Myocyte (in vitro differentiated cells): ENCODE data around the gene DCTN3. TPM values are rescaled to one million over a fixed set of nuclear protein-coding genes. Genes with fewer than 3 reads are reported as not detected.

Experiments used
- DNase-seq: peaks from one replicate; pipeline ENCODE4 v3.0.0-alpha.2; 2012; ENCODE audit warnings: low read depth
- total RNA-seq: library from RNA; depleted of rRNA; stranded (reverse); fragments of >200 nt; gene quantifications from 2 replicates; pipeline ENCODE4 v1.2.3, GENCODE V29; 2014

Gene DCTN3
- total RNA-seq, 1 donor from 2014 or later, result 98.8 TPM

DNA sequence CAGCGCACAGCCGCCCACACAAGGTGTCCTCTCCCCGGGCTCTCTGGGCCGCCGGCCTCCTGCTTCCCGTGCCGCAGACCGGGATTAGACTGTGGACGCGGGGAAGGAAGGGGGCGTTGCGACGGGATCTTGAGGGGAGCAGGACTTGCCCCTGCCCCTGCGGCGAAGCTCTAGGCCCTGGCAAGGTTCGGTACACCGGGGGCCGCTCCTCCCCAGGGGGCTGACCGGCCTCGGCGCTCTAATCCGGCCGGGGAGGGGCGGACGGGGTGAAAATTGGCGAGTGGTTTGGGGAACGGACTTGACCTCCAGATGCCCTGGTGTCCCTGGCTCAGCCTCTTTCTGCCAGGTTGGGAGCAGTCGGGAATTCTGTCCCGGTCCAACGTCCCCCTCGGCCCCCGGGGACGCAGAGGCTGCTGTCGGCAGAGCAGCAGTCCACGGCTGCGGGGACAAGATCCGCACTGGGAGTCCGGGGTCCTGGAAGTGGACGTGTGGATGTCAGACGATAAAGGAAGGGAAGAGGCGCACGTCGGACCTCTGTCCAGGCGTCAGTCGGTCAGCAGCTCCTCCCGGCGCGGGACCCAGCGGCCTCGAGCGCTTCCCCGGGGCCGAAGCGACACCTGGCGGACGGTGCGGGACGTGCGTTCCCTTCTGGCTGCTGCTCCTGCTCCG lies 28.9 kb downstream of the DCTN3 start:
- DNase-seq, result peak; percentile 78

DNA sequence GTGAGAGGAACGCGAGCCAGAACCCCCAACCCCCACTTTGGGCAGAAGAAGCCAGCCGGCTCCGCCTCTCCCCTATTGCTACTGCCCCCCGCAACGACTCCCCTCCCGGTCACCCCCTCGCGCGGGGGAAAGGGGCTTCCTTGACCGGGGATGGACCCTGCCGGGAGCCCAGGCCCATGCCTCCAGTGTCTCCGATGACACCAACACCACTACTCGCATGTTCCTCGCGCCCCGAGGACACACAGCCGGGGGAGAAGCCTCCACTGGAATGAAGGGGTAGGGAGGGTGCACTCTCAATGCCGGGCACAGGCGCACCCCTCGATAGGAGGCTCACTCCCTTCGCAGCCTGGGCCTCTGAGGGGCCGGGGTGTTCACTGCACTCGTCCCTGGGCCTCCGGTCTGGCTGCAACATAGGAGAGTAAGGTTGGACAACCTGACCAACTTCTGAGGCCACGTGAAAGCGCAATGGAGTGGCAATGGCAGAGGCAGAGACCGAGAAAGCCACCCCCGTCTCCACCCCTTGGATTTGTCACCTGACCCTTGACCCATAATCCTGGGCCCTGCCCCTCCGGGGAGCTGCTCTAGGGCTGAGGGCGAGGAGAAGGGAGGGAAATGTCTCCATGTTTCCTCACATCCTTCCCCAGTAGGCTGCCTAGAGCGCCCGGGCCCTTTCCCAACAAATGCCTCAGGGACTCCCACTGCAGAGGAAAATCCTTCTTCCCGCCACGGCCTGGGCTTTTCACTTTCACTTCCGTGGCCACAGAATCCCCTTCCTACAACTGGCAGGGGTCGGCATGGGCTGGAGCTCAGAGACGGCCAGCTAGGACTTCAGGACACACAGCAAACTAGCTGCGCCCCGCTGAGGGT lies 29.7 kb downstream of the DCTN3 start:
- DNase-seq, result no peak

DNA sequence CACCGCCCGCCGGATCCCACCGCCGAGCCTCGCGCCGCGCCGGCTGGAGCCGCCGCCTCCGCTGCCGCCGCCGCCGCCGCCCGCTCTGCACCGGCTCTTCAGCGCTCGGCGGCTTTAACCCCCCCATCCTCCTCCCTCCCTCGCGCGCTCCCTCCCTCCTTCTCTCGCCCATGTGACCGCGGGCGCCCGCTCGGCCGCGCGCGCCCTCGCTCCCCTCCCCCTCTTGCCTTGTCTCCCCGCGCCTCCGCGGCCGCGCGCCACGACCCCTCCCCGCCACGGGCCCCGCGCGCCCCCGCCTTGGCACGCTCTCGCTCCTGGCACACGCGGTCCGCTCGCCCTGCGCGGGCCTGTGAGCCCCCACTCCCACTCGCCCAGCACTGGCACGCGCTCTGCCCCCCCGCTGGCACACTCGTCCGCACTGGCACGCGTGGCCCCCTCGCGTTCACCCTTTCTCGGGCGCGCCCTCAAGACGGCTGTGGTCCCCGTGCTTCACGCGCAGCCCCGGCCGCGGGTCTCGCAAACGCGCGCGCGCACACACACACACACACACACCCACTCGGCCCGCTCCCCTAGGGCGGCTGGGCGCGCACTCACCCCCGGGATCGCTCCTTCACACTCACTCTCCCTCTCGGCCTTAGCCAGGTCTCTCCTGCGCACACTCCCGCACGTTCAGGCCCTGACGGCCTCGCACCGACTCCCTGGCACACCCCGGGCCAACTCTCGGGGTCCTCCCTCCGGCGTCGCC lies 30.5 kb downstream of the DCTN3 start, which contains the start of gene CNTFR:
CNTFR (minus strand) TSS at position 89 of the 745 bp plus-strand sequence. CDS start 20,743 bp downstream, outside the sequence.
- no peak for DNase-seq

DNA sequence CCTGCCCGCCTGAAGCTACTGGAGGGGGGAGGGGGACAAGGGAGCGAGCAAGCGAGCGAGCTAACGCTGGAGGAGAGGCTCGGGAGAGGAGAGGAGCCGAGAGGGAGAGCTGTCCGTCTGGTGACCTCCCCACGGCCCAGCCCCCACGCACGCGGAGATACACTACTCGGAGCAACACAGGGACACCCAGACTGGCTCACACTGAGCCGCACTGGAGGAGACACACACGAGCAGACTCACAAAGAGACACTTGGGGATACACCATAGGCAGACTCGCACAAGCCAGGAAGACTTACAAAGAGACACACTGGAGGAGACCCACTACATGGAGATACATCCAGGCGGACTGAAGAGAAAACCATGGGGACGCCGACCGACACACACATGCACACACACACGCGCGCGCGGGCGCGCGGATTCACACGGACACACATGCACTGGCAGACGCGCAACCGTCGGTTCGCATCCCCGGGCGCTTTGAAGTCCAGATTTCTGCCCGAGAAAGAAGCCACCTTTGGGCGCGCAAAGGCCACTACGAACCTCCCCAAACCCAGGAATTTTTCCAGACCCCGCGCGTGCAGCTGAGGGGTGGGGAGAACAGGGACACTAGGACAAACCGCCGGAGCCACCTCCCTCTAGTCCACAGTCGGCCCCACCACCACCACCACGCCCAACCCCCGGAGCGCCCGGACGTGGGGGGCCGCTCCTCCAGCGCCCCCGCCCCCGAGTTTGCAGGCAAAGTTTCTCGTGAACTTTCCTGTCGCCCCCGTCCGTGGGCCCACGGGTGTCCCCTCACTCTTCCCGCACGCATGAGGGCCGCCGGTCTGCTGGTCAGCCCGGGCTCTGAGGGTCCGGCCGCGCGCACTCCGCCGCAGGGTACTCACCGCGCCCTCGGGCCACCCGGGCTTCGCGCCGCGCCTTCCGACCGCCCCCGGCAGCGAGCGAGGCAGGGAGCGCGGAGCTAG lies 31.3 kb downstream of the DCTN3 start:
- DNase-seq, result no peak

DNA sequence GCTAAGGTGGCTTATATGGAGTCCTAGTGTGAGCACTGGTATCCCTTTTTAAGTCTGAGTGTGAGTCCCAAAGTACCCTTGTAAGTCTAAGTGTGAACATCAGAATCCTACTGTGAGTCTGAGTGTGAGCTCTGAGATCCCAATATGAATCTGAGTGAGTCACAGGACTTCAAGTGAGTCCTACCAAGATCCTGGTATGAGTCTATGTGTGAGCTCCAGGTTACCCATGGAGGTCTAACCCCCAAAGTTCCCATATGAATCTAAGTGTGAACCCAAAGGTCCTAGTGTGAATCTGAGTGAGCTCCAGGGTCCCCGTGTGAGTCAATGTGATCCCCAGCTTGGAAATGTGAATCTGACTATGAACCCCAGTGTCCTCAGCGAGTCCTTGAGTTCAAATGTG lies 33.0 kb downstream of the DCTN3 start:
- DNase-seq, result no peak

DNA sequence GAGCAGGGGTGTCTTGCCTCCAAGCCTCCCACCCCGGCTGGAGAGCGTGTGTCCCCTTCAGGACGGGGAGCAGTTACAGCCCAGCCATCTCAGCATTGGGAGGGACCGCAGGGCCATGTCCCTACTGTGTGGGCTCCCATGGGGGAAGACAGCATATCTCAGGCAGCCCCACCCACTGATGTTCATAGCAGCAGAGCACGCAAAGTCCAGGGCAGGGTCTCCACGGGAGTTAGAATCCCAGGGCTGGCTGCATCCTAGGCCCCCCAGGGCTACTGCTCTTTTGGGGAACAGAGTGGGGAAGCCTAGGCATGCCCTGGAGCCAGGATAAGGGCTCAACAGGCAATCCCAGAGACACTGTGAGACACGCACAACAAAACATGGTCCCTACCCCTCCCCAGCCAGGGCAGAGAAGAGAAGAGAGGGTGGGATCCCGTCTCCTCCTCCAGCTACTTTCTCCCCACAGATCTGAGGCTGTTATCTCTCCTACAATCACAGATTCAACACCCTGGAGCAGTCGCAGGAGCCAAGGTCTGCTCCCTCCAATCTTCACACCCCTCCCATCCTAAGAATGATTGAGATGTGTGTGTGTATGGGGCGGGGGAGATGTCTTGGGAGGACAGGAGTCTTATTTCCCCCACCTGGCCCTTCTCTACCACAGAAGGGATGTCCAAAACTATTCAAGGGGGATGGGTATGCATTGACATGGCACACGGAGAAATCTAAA lies 34.2 kb downstream of the DCTN3 start:
- DNase-seq, result no peak

DNA sequence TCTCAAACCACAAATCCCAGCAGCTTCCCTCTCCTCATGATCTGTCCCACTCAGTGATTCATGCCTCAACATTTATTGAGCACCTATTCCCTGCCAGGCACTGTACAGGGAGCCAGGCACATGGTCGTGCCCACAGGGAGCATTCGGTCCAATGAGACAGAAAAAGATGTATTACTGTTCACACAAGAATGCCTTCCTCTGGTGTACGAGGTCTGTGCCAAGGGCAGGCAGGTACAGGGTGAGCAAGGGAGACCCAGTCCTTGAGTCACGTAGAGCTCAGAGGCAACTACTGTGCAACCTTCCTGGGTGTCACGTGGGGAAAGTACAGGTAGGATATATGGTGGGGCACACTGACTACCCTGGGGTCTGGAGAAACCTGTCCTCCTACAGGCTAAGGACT lies 35.3 kb downstream of the DCTN3 start:
- DNase-seq, result no peak

DNA sequence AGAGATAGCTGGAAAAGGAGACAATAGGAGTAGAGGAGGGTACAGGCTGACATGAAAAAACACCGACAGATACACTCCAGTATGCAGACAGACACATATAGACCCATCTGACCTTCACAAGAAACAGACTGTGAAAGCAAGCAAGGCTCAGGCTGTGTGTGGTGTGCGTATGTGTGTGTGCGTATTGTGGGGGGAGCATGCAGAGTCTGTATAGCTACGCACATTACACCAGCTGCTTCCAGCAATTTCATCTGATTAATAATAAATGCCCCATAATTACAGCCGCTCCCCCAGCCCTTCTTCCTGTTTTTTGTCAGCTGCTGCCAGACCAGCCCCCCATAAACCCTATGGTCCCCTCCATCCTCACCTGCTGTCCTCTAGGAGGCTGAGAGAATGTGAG lies 37.5 kb downstream of the DCTN3 start:
- DNase-seq, result no peak

DNA sequence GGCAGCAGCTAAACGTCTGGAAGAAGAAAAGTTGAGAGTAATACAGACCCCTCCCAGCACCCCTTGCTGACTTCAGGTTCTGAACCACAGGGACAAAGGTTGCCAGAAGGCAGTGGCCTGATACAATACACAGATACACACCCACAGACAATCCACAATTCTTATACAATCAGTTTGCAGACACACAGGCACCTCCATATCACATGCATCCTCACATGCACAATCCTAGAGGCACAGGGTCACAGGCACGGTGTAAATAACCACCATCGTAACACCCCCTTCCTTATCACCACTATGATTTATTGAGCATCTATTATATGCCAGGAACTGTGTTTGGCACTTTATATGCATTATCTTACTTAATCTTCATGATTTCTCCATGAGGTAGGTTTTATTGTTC lies 39.0 kb downstream of the DCTN3 start:
- DNase-seq, result no peak

DNA sequence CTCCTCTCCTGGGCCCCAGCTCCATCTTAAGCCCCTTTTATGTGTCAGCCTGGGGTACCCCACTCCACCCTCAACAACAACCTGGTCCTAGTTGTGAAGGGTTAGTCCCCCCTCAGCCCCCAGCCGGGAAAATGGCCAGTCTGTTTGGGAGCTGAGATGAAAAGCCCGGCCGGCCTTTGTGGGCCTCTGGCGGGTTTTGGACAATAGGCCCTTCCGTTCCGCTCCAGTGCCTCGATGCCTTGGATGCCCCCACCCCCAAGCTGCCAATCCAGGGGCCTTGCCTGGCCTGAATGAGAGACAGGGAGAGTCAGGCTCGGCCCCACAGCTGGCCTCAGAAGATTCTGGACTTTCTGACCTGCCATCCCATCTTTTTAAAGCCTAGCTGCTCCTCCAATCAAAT lies 39.9 kb downstream of the DCTN3 start:
- no peak for DNase-seq

DNA sequence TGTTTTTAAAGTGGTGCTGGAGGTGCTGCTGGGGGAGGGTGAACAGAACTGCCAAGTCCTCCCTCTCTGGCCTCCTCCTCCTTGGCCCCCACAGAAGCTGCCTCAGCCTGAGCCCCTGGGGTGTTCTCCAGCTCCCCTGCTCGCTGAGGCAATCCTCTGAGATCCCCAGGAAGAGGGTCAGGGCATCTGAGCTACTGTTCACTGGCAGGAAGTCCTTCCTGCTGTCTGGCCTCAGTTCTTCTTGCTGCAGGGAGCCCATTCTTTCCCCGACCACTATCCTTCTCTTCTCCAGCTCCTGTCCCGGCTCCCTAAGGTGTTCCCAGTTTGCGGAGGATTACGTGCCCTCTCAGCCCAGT lies 40.5 kb downstream of the DCTN3 start:
- DNase-seq, result no peak

DNA sequence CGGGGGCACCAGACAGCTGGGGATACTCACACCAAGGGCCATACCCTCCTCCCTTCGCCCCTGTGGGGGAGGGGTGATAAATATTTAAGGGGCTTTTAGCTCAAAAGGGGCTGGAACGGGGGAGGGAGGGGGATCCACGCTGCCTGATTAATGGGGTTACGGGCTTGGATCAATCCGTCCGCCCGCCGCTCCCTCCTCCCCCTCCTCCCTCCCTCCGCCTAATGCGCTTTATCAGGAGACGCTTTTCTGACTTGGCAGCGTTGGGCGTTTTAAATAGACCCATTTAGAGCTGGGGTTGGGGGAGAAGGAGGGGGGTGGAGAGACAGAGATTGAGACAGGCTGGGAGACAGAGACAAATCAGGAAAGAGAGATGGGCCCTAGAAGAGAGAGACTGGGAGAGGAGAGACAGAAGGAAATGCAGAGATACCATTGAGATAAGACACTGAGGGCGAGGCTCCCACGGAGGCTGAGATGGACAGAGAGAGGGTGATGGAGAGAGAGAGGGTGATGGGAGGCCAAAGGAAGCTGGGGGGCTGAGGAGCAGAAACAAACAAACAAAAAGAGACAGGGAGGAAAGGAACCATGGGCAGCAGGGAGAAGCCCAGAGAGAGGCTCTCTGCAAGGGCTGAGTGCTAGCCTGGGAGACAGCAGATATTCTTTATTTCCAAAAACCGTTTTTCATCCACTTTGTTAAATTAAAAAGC lies 41.0 kb downstream of the DCTN3 start:
- DNase-seq, result no peak

DNA sequence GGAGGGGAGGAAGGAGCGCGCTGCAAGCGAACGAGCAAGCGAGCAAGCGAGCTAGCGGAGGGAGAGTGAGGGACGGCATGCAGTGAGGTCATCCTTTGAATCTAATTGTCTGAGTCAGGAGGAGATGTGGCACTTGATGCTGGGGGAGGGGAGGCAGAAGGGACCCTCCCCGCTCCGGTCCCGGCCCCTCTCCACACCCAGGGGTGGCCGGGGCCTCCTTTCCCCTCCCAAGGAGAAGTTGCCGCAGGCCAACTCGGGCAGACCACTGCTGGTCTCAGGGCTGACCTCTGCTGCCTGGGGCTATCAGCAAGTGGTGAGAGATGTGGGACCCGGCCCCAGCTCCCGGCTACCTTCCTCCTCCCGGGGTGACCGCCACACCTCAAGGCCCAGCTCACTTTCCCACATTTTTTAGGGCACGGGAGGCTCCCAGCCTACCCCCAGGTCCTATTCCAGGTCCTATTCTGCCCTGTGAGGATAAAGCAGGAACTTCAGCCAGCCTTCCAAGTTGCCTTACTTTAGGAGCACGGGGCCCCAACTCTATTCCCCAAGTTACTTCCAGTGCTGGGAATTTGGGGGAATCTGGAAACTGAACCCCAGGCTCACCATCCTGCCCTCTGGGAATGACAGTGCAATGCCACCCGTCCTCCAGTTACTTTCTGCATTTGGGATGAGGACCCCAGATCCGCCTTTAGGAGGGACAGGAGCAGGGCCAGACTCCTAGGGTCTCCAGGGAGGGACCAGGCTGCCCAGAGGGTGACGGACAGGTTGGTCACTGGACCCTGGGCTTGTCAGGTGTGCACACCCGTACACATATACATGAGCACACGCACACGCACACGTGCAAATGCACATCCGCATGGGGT lies 41.8 kb downstream of the DCTN3 start:
- peak; percentile 31 for DNase-seq

DNA sequence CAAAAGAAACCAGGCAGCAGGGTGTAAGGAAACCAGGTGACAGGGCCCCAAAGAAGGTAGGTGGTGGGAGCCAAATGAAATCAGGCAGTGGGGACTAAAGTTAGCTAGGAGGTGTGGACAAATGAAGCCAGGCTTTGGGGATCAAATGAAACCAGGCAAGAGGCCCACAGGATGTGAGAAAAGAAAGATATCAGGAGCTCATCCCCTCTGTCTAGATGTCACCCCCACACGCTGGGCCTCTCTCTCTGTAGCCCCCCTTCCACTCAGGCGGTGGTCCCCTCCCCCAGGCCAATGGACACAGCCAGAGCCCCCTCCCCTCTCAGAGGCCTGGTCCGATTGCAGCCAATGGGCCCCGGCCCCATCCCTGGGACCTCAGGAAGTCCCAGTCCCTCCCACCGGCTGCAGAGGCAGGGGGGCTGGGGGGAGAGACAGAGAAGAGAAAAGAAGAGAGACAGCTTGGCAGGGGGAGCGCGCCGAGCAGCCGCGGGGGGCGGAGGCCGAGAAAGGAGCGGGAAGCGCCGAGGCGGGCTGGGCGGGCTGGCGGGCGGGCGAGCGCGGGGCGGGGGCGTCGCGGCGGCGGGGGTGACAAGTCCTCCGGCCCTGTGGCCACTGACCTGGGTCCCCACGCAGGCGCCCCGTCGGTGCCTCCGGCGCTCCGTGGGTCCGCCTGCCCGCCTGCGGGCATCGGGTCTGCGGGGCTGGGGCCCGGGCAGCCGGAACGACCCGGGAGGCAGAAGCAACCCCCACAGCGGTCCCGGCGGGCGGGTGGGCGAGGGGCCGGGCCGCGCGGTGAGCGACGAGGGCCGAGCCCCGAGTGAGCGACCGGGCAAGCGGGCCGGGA lies 42.7 kb downstream of the DCTN3 start:
- no peak for DNase-seq

DNA sequence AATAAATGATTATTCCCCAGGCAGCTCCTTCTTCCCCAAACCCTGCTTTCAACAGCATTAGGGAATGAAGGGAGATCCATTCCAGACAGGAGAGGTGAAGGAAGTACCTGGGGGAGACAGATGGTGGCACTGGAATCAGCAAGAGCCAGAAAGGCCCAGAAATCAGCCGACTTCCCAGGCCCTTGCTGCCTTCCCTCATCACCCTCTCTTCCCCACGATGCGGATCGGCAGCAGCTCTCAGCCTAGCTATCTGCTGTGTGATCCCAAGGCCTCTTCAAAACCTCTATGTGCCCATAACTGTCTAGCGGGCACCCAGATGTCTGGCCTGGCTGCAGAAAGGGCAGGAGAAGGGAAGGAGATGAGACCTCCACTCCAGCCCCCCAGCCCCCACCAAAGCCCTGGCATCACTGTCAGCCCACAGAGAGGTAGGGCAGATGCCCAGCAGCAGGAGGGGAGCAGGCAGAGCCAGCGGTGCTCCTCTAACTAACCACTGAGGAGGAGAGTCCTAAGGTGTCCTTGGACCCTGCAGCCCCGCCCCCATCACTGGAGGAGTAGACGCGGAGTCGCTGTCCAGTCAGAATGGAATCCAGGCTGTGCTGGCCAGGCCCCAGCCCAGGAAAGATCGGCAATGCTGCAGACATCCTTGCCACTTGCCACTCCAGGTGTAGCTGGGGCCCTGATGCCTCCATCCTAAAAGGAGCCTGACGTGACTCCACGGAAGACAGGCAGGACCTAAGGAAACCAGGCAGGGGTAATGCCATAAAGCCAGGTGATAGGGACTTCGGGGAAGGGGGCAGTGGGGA lies 43.5 kb downstream of the DCTN3 start:
- DNase-seq, result no peak

DNA sequence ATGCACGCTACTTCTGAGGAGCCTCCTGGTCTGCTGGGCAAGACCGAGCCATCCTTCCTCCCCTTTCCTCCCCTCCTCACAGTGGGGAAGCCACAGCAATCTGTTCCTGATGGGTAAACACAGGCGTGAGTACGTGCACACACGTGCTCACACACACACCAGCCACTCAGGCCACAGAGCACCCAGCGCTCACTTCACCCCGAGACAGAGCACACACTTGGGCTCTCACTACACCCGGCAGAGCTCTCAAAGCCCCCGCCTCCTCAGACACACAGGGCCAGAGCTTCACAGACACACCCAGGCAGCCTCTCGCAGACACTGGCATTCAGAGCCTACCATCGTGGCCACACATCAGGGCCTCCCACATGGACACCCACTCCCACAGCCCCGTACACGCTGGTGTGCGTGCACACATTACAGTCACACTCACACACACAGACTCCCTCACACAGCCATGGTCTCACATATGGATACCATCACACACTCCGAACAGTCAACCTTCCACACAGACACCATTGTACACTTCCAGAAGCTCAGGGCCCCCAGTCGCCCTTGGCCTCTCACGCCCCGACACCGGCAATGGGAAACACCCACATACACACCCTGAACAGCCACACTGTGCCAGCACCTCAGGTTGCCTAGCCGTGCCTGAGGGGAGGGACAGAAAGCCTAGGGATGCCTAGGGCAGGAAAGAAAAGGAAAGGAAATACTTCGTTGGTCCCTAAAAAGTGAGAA lies 44.3 kb downstream of the DCTN3 start:
- DNase-seq, result no peak
